ENCODE data around the gene CAB39. TPM values are rescaled to one million over a fixed set of nuclear protein-coding genes. Genes with fewer than 3 reads are reported as not detected.

Gene CAB39
- total and polyA plus RNA-seq, 2 donors (not counting 3 experiments of a cell fraction or from before 2014, with no cell fraction given), result 25.7 to 53.7 TPM

DNA sequence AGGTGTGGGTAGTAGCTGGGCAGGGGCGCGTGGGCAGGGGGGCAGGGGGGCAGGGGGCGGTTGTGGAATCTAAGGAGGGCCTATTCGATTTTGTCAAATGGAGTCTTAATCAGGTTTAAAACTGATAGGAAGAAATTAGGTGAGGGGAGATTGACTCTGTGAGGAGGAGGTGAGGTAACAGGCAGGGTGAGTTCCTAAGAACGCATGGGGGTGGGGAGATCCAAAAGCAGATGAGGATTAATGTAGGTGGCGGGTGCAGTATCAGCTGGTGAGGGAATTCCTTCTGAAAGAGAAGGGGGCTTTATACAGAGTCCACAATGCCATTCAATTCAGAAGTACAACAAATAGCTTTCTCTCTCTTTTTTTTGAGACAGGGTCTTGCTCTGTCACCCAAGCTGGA, 72.7 kb downstream of the CAB39 start:
- no peak overlapping the region for H3K9ac ChIP-seq (replicated peaks; ENCODE audit: extremely low read depth, insufficient read depth, low read length)
- no peak overlapping the region for H3K4me3 ChIP-seq (replicated peaks in 1 of 3; ENCODE audit: insufficient read depth in 1 of 3, low read depth in 1 of 3, low read length in 3 of 3)
- intact Hi-C loops (cut with micrococcal nuclease), result no loop called here
- H2AFZ ChIP-seq (ENCODE audit: low read depth, low read length), result no peak overlapping the region
- DNase-seq (ENCODE audit: low read depth, low spot score) (no peak), FAIRE-seq (no peak)
- BruUV-seq (replicated peaks), result no TSS peak
- H3K79me2 ChIP-seq (ENCODE audit: control insufficient read depth, insufficient read depth, low read length), result peaks cover 68% of the 10 kb centered on the region
- no peaks in the 10 kb centered on the region for H3K4me1 ChIP-seq (ENCODE audit: control insufficient read depth, extremely low read depth, insufficient read depth, low read length)
- no peaks in the 10 kb centered on the region for H3K27me3 ChIP-seq (ENCODE audit: control insufficient read depth in 2 of 2, insufficient read depth in 2 of 2, low read length in 2 of 2)
- no peaks in the 10 kb centered on the region for H4K20me1 ChIP-seq (replicated peaks; ENCODE audit: control insufficient read depth, extremely low read depth, insufficient read depth, low read length)
- CTCF ChIA-PET, result interaction anchor here (1.1 kb wide), 2 partner anchors 13 to 23 kb away, joined by 3 read pairs; no protein-coding TSS in a partner anchor
- H3K36me3 ChIP-seq (ENCODE audit: control insufficient read depth in 2 of 2, extremely low read depth in 1 of 2, insufficient read depth in 2 of 2, low read length in 2 of 2), result peaks cover 3 to 4% of the 10 kb centered on the region in 2 experiments
- no peaks in the 10 kb centered on the region for H3K9me1 ChIP-seq (replicated peaks; ENCODE audit: control insufficient read depth, extremely low read depth, insufficient read depth, low read length)
- TF ChIP-seq, protein P1, sequence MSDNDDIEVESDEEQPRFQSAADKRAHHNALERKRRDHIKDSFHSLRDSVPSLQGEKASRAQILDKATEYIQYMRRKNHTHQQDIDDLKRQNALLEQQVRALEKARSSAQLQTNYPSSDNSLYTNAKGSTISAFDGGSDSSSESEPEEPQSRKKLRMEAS (IDR thresholded peaks at IDR 0.05; ENCODE audit: insufficient read depth, insufficient read length), result no peak
- TF ChIP-seq, protein P2, sequence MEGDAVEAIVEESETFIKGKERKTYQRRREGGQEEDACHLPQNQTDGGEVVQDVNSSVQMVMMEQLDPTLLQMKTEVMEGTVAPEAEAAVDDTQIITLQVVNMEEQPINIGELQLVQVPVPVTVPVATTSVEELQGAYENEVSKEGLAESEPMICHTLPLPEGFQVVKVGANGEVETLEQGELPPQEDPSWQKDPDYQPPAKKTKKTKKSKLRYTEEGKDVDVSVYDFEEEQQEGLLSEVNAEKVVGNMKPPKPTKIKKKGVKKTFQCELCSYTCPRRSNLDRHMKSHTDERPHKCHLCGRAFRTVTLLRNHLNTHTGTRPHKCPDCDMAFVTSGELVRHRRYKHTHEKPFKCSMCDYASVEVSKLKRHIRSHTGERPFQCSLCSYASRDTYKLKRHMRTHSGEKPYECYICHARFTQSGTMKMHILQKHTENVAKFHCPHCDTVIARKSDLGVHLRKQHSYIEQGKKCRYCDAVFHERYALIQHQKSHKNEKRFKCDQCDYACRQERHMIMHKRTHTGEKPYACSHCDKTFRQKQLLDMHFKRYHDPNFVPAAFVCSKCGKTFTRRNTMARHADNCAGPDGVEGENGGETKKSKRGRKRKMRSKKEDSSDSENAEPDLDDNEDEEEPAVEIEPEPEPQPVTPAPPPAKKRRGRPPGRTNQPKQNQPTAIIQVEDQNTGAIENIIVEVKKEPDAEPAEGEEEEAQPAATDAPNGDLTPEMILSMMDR (IDR thresholded peaks at IDR 0.05; ENCODE audit: extremely low read depth in 1 of 2, insufficient read depth in 1 of 2, low read depth in 1 of 2, low read length in 2 of 2), result no peak
- no peak for TF ChIP-seq EZH2 (IDR thresholded peaks at IDR 0.05; ENCODE audit: borderline replicate concordance, low read depth, low read length, severe bottlenecking)
- TF ChIP-seq GATA2 (IDR thresholded peaks at IDR 0.05; ENCODE audit: insufficient read depth, insufficient read length, low read depth, low read length), result no peak
- TF ChIP-seq MYC (IDR thresholded peaks at IDR 0.05; ENCODE audit: low read depth, low read length), result no peak
- TF ChIP-seq FOS (IDR thresholded peaks at IDR 0.05; ENCODE audit: borderline replicate concordance, insufficient read depth, low read length), result no peak
- TF ChIP-seq JUN (IDR thresholded peaks at IDR 0.05; ENCODE audit: borderline replicate concordance, insufficient read depth, insufficient read length, low read depth), result no peak
- no peak for TF ChIP-seq POLR2AphosphoS5 (IDR thresholded peaks at IDR 0.05; ENCODE audit: insufficient read depth, low read depth, low read length)
- no peak for TF ChIP-seq POLR2A (IDR thresholded peaks at IDR 0.05; ENCODE audit: low read depth, low read length)
- dilution Hi-C loops (cut with MboI; ENCODE audit: extremely low pct_ligation_motif_present, low sequenced_read_pairs), result no loop called here
- H3K27ac ChIP-seq (ENCODE audit: insufficient read depth, low read depth, low read length), result no peak overlapping the region
- H3K9me3 ChIP-seq (replicated peaks; ENCODE audit: control insufficient read depth, insufficient read depth, low read length), result no peaks in the 10 kb centered on the region
- POLR2A ChIA-PET, result interaction anchor here (0.5 to 1.0 kb wide), 2 partner anchors 9 to 139 kb away, joined by 3 read pairs; no protein-coding TSS in a partner anchor
- H3K4me2 ChIP-seq (ENCODE audit: insufficient read depth, low read length), result no peak overlapping the region

Data from endothelial cell of umbilical vein (primary cell).